ENCODE results near the gene ZNF286A.
"Not testable (repeated sequence)": the region's sequence is repeated elsewhere in the genome, so short reads cannot be mapped to it uniquely, and the experiment has no call there.

Gene ZNF286A

DNA sequence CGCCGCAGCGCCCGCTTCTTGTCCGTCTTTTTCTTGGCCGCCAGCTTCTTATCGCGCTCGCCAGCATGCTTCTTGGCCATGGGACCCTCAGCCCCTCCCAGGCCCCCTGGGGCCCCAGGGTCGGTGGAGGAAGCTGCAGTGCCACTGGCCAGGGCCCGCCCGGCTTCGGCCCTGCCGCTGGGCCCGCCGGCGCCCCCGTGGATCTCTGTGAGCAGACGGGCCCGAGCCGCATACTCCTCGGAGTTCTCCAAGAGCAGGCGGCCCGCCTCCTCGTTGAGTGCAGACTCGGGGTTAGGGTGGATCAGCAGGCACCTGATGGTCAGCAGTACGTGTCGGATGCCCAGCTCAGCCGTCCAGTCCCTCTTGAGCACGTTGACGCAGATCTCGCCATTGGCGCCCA lies 4.7 kb downstream of the ZNF286A start:
- DNase-seq: not testable (repeated sequence)

DNA sequence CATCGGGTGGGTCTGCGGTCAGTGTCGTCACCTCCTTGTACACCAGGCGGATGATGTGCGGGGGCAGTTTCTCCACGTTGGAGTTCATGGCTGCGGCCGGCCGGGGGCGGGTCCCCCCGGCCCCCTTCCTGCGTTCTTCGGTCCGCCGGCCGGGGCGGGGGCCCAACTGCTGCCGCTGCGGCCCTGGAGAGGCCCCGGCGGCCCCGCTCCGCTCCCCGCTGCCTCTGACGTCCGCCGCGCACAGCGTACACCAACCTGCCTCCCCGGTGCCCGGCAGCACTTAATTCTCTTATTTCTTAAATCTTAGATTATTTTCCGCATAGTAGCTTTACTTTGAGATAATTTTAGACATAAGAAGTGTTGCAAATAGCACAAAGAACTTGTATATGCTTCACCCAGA lies 5.3 kb downstream of the ZNF286A start:
- DNase-seq: not testable (repeated sequence)

DNA sequence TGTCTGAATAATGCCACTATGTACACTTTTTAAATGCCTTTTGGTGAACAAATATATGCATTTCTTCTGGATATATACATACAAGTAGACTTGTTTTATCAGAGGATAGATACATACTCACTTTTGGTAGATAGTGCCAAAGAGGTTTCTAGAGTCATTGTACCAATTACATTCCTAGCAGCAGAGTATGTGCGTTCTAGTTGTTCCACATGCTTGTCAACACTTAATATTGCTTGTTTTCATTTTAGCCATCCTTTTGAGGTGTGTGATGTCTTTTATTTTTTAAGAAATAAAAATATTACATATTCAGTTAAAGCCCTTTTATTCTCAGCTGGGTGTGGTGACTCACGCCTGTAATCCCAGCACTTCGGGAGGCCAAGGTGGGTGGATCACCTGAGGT lies 9.3 kb downstream of the ZNF286A start:
- not testable (repeated sequence) for DNase-seq

DNA sequence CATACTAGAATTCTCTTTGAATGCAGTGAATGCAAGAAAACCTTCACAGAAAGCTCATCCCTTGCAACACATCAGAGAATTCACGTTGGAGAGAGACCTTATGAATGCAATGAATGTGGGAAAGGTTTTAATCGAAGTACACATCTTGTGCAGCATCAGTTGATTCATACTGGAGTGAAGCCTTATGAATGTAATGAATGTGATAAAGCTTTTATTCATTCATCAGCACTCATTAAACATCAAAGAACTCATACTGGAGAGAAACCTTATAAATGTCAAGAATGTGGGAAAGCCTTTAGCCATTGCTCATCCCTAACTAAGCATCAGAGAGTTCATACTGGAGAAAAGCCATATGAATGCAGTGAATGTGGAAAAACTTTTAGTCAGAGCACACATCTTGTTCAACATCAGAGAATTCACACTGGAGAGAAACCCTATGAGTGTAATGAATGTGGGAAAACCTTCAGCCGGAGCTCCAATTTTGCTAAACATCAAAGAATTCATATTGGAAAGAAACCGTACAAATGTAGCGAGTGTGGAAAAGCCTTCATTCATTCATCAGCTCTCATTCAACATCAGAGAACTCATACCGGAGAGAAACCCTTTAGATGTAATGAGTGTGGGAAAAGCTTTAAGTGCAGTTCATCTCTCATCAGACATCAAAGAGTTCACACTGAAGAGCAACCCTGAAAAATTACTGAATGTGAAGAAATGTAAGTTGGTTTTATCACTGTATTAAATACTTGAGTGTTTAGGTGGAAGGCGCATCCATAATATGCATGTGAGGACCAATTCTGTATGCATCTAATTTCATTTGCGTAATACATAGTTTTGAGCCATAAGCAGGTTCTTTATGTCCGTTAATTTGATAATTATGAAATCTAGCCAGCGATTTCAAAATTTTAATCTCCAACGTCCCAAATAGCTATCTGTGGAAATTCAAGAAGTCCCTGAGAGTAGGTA lies 17.3 kb downstream of the ZNF286A start:
- DNase-seq: not testable (repeated sequence)

DNA sequence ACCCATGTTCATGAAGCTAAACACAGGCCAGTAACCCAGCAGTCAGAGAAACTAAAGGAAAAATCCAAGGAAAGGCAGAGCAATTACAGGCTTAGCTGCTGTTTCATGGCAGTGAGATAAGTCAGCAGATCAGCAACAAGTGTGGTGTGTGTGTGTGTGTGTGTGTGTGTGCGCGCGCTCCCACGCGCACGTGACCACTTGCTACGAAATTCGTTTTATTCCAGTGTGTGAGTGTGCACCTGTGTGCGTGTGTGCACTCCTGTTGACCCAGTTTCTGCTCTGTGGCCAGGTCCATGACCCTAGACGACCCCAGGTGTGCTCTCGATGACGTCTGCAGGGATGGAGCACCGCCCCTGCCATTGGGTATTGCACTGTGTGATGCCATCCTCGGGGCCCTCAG lies 31.0 kb downstream of the ZNF286A start:
- DNase-seq: not testable (repeated sequence)

DNA sequence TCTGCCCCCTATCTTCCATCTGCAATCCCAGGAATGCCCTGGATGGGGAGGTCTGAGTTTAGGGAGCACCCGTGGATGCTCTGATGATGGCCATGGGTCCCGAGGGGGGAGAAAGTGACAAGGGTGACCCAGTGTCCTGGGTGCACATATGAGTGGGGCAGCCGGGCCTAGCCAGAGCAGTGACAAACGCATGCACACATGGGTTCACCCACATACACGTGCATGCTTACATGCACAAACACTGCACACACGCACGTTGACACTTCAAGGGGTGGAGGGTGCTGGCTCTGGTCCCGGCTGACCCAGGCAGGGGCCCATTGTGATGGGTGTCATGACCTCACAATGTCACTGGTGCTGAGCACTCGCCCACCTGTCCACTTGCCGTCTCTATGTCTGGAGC lies 32.3 kb downstream of the ZNF286A start, which contains the start of gene TBC1D26:
Gene TBC1D26 (plus strand): TSS at position 384 of the 400 bp plus-strand sequence. CDS start 3,066 bp downstream, outside the sequence.
- not testable (repeated sequence) for DNase-seq

DNA sequence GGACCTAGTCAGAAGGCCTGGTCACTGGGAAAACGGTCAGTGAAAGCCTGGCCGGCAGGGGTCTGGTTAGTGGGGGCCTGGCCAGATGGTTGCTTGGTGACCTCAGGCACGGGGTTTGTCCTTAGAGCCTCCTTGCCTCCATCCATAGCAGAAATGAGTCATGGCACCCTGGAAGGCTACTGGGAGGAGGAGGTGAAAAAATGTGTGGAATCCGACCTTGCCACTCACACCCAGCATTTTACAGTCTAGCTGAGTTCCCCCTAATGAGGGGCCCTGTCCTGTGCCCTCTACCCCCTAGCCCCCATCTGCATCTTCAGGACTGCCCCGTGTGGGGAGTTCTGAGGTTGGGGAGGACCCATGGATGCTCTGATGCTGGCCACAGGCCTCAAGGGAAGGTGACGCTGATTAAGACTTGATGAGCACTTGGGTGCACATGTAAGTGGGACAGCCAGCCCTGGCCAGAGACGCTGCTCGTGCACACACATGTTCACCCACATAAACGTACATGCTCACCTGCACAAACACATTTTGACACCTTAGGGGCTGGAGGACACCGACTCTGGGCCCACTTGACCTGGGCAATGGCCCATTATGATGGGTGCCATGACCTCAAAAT lies 33.7 kb downstream of the ZNF286A start:
- DNase-seq: not testable (repeated sequence)

DNA sequence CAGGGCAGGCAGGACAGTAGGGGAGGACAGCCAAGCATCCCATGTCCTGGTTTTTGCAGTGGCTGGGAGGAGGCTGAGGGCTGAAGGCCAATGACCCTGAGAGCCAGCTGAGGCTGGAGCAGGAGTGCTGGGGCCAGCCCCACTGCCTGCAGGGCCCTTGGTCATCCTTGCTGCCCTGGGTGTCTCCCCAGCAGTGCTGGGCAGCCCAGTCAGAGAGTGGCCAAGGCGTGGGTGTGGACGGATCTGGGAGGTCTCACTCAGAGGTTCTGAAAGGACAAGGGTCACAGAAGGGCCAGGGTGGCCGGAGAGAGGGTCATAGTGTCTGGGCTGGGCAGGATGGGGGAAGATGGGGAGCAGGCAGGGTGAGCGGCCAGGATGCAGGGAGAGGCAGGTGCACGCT lies 37.0 kb downstream of the ZNF286A start:
- DNase-seq: not testable (repeated sequence)

DNA sequence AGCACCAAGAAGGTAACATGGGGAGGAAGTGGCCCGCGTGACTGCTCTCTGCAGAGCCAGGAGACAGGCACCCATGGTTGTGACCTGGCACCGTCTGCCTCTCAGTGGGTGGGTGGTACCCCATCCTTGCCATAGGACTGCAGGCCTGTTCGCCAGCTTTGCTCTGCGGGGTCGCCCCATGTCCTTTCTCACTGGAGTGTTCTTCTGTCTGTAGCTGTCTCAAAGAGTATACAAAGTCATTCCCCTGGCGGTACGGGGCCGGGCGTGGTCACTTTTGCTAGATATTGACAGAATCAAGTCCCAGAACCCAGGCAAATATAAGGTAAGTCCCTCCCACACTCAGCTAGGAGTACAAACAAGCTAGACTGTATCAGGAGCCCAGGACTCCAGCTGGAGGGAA lies 38.5 kb downstream of the ZNF286A start:
- no peak for DNase-seq

DNA sequence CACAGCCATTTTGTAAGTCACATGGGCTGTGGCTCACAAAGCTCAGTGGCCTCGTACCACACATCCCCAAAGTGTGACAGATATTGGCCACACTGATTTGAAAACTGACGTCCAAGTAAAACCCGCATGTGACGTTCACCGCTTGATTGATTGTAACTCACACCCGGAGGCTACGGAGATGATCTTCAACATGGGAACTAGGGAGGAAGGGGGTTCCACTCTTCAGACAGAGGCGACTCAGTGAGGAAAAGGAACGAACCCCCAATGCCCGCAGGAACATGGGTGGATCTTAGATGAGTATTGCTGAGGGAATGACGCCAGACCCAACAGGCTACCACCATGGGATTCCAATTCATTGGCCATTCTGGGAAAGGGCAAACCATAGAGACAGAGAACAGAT lies 39.7 kb downstream of the ZNF286A start:
- not testable (repeated sequence) for DNase-seq

DNA sequence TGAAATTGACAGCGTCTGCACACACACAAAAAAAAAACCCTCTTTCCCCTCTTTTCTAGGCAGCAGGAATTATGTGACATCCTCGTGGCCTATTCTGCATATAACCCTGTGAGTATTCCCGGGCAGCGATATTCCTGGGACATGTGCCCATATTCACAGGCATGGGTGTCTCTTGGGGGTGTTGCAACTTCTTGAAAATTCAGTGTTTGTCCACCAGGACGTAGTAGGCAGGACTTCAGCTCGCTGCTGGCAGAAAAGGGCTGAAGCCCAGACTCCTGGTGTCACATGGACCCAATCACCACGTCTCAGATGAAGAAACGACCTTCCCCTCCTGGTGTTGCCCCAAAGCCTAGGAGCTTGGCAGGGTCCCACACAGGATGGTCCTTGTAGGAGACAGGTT lies 40.5 kb downstream of the ZNF286A start:
- DNase-seq: not testable (repeated sequence)

DNA sequence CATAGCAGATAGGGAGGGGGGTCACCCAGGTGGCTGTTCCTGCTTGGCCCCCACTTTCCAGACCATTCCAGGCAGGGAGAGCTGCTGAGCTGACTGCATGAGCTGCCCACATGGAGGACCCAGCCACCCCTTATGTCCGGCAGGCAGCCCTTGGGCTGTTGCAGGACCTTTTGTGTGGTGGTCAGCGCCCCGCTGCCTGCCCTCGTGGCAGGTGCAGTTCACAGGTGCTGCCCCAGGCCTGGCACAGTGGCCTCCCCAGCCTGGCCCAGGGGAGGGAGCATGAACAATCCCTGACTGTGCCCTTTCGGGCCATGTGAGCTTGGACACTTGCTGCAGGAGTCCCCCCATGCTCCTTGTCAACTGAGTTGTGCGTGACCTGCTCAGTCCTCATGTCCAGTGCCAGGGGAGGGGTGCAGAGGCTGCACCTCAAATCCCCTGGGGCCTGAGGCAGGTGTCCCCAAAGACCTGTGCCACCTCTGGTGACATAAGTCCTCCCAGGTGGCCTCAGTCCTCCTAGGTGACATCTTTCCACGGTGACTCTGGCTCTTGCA lies 41.1 kb downstream of the ZNF286A start:
- DNase-seq: no peak

DNA sequence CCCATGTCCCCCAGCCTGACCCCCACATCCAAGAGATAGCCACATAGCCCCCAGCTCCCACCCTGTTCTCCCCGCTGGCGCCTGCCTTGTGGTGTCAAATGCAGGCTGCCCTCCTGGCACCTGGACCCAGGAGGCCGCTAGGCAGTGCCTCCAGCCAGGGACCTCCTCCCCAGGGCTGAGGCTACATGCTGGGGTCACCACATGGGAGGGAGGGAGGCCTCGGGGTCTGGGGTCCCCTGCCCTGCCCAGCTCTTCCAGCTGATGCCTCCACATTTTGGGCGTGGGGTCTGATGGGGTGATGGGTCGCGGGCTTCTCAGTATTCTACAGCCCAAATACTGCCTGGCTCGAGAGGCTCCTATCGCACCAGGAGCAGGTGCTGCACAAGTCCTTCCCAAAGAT lies 42.1 kb downstream of the ZNF286A start:
- DNase-seq: no peak

DNA sequence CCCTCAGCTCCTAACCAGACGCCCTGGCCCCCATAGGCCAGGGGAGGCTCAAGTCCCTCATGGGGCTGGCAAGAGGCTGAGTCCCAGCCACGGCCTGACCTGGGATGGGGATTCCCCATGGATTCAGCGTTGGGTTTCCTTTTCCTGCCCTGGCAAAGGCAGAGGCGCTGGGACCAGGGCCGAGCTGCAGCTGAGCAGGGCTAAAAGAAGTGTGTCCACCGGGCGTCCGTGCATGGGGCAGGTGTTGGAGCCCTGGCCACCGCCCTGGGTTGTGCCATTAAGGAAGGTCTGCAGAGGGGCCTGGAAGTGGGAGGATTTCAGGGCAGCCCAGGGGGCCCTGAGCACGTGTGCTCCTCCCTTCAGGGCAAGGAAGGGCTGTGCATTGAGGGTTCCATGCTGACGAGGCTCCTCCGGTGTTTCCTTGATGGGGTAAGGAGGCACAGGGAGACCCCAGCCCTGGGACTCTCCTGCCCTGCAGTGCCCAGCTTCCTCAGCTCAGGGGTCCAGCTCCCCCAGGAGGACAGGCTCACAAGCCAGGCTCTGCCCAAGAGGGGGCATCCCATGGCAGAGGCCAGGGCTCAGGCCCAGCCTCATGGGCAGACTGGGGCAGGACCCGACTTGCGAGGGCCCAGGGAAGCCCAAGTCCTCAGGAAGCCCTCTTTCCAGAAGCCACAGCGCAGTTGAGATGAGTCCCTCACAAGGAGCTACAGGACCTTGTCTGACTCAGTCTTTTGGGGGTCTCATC lies 42.7 kb downstream of the ZNF286A start:
- DNase-seq: no peak

DNA sequence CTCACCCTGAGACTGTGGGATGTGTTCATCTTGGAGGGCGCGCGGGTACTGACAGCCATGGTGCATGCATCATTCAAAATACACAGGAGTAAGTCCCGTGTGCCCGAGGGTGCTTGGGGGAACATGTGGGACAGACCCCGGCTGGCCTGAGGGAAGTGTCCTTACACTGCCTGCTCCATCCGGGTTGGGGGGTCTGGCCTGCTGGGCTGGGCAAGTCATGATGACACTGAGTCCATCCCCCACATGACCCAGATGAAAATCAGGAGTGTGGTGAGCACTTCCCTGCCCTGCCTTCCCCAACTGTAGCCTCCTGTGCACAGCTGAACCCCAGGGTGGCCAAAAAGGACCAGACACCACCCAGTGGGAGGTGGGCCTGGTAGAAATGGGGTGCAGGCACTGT lies 43.4 kb downstream of the ZNF286A start:
- no peak for DNase-seq

DNA sequence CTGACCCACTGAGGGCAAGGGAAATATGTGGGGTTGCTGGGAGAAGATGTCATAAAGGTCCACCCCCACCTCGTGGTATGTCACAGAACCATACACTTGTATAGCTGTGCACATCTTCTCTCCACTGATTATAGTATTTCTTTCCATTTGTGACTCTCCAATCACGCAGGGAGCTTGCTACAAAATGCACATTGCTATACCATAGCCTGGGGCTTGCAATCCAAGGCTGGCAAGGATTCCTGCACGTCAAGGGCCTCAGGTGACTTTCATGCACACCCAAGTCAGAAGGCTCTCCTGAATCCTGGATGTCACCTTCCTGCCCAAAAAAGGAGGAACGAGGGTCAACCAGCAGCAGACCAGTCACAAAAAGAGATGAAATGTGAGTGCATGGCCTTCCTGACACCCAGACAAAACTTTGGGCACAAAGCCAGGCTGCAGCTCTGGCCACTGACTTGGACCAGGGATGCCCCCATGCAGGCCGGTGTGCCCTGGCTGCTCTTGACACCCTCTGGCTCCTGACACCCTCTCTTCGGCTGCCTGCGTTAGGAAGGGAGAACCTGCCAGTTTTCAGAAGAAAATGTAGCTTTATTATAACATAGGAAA lies 44.6 kb downstream of the ZNF286A start:
- DNase-seq: no peak

DNA sequence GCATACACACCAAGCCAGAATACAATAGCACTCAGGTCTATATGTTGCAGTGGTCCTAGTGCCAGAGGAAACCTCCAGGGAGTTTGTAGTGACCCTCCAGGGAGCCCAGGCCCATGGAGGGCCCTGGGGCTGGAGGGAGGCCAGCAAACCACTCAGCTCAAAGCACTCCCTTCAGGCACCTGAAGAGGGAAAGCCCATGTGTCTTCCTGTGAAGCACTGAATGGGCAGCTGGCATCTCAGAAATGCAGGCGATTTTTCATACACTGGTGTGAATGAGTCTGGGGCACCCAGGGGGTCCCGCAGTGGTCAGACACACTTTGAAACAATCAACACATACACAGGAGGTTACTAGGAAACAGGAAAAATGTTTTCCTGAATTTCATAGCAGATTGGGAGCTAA lies 45.3 kb downstream of the ZNF286A start:
- DNase-seq: no peak

DNA sequence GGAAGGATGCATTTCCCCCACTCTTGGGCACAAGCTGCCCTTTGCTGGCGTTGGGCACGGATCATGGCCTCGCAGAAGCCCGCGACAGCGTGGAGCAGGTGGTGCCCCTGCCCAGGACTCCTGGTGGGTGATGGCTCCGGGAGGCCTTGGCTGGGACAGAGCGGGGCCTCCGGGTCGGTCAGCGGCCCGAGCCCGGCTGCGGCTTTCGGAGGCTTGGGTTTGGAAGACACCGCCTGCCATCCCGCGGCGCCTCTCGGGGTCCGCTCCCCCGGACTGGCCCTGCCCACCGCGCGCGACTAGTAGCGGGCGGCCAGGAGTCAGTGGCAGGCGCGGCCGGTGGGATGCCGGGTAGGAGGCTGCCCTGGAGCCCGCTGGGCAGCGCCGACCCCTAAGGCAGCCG lies 49.9 kb downstream of the ZNF286A start:
- not testable (repeated sequence) for DNase-seq

DNA sequence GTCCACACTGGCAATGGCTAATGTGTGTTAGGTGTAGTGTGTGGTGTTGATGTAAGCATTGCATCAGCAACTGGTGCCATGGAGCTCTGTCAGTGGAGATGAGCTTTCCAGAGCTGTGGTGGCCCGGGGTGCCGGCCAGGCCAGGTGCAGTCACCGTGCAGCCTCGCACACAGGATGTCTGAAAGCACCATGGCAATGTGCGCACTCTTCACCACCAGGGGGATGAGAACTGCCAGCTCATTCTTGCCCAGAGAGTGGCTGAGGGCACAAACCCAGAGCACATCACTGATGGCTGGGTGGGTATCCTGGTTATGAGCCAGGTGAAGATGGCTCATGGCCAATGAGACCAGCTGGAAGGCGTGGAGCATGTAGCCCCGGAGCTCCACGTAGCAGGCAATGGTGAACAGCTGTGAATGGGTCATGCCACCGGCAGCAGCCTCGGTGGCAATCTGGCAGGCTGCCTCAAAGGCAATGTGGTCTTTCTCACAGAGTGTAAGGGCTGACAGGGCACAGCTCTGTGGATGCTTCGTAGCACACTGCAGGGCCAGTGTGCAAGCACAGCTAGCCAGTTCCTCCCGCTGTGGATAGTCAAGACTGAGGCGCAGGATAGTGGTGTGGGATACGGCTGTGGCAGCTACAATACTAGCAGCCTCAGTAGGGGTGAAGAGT lies 69.4 kb downstream of the ZNF286A start:
- DNase-seq: not testable (repeated sequence)
